GM18517 (cell line): ENCODE data around the gene UROS.
A peak's percentile ranks its signal among the peaks of the same experiment; 100 is the strongest.

ENCODE experiments used
- ATAC-seq: cut with Tn5 transposase; IDR thresholded peaks from one replicate; pipeline ENCODE4 v1.9.1; 2021; ENCODE audit warnings: mild to moderate bottlenecking, moderate library complexity; ENCODE audit not compliant: unreplicated experiment

The UROS gene

GRCh38 chr10:125822878-125823662, at the start of gene UROS, which contains the start of gene BCCIP:
Gene UROS (minus strand): TSS chr10:125823258. CDS start chr10:125816499, 6,759 bp downstream.
Gene BCCIP (plus strand): TSS chr10:125823546. CDS start chr10:125823558, 12 bp downstream.
- ATAC-seq: peak; percentile 71

GRCh38 chr10:125871338-125871737, 48.3 kb upstream of the UROS start:
- ATAC-seq: no peak

- ATAC-seq: peak; percentile 64
Measured at GRCh38 chr10:125868372-125868975, 45.4 kb upstream of the UROS start.

- ATAC-seq: no peak
Measured at GRCh38 chr10:125866421-125867029, 43.5 kb upstream of the UROS start.

GRCh38 chr10:125865120-125865519, 42.1 kb upstream of the UROS start:
- no peak for ATAC-seq

- no peak for ATAC-seq
Measured at GRCh38 chr10:125859128-125859817, 36.2 kb upstream of the UROS start.

GRCh38 chr10:125857185-125857760, 34.2 kb upstream of the UROS start:
- ATAC-seq: no peak

GRCh38 chr10:125852487-125852886, 29.4 kb upstream of the UROS start:
- ATAC-seq: no peak

- no peak for ATAC-seq
Measured at GRCh38 chr10:125850766-125851731, 28.0 kb upstream of the UROS start.

GRCh38 chr10:125849448-125849847, 26.4 kb upstream of the UROS start:
- ATAC-seq: no peak

GRCh38 chr10:125848857-125849256, 25.8 kb upstream of the UROS start:
- no peak for ATAC-seq

- ATAC-seq: no peak
Measured at GRCh38 chr10:125848371-125848770, 25.3 kb upstream of the UROS start.

- ATAC-seq: peak; percentile 54
Measured at GRCh38 chr10:125846894-125847293, 23.8 kb upstream of the UROS start.

GRCh38 chr10:125845617-125846016, 22.6 kb upstream of the UROS start:
- no peak for ATAC-seq

GRCh38 chr10:125844751-125845221, 21.7 kb upstream of the UROS start:
- ATAC-seq: no peak

GRCh38 chr10:125843603-125844329, 20.7 kb upstream of the UROS start:
- no peak for ATAC-seq

- no peak for ATAC-seq
Measured at GRCh38 chr10:125840955-125841354, 17.9 kb upstream of the UROS start.

GRCh38 chr10:125840406-125840805, 17.3 kb upstream of the UROS start:
- no peak for ATAC-seq
